Superior temporal gyrus (tissue), 1 donor: ENCODE measurements around the gene SLC44A2.
"Not testable (repeated sequence)": the region's sequence is repeated elsewhere in the genome, so short reads cannot be mapped to it uniquely, and the experiment has no call there.

Experiments
- DNase-seq: peaks from one replicate; pipeline ENCODE4 v3.0.0-alpha.2; 2016; ENCODE audit errors: extremely low spot score

SLC44A2 gene

DNA sequence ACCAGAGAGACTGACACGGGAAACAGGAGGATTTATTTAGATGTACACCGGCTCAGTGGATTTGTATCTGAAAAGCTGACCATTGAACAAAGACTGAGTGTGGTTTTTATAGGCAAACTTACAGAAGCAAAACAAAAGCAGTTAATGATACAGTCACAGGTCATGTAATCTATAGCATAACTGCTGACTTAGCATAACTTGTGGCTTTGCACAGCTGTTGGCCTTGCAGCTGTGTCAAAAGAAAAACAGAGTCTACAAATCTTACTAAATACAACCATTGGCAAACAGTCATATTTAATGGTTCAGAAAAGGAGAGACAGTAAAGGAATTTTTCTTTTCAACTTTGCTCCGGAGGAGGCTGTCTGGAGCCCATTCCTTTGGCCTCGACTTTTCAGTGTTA lies 26.5 kb downstream of the SLC44A2 start:
- no peak for DNase-seq

DNA sequence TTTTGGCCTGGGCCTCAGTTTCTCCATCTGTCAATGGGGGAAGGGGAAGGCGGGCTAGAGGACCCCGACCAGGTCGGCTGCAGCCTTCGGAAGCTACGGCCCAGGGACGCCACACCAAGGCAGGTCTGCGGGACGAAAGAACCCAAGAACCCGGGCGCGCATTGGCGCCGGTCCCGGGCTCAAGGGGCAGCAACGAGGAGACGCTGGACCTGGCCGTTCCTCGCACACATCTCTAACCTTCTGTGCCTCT lies 28.1 kb downstream of the SLC44A2 start:
- no peak for DNase-seq

DNA sequence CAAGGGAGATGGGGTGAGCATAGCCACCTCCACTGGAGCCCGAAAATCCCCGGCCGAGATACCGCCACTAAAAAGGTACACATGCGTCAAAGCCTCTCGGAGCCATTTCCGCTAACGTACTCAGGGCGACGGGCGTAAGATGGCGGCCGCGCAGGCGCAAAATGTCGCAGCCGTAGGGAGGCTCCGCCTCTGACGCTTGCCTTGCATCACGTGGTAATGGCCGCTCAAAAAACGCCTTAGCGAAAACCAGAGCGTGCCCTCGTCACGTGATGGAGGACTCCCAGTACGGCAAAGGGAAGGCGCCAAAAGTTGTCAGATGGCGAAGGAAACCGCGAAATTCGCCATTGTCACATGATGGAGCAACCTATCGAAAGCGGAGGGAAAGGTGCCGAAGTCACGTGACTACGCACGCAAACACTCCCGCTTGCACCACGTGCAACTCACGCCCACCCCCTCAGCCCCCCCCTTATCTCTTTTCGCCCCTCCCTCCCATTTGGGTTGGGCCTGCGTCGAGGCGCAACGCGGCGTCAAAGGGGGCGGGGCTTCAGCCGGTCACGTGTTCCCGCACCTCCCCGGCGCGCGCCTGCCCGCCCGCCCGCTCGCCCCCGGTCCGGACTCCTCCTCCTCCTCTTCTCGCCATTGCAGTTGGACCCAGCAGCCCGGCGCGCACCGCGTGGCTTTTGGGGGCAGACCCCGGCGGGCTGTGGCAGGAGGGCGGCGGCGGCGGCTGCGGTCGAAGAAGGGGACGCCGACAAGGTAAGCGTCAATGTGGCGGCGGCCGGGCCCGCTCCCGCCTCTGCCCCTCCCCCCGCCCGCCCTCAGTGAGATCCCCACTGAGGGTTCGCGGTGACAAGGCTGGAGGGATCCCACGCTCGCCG lies 28.6 kb downstream of the SLC44A2 start, which contains the start of gene ILF3:
Gene ILF3, plus strand, starts transcription at position 615 of the 878 bp plus-strand sequence. CDS start 16,260 bp downstream, outside the sequence.
- DNase-seq, result peak; percentile 100

DNA sequence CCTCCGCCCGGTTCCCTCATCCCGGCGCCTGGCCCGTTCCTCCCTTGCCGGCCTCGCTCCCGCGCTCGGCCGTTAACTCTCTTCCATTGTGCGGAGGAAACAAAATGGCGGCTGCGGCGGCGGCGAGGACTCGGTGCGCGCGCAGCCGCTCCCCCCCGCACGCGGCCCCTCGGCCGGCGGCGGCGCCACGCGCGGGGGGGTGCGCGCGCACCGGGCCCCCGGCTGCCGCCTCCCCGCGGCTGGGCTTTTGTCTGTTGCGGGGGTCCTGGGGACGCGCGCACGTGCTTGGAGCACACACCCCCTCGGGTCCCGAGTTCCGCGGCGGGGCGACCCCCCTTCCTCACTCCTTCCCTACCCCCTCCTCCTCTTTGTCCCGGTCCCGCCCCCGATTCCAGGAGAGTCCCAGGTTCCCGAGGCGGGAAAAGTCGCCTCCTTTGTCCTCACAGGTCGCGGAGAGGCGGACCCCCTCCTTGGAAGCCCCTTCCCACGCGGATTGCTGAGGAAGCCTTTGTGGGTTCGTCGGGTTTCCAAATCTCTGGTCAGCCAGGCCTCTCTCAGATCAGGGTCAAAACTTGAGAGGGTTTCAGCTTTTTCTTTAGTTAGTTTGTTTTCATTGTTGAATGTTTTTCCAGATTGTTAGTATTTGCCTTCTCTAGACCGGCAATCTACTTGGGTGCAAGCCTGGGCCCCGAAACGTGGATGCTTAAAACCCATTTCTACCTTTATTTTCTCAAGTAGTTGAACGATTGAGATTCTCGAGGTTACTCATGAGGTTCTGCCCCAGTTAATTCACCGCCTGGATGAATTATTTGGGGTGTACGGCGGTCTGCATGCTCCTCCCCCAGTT lies 29.5 kb downstream of the SLC44A2 start:
- DNase-seq, result no peak

DNA sequence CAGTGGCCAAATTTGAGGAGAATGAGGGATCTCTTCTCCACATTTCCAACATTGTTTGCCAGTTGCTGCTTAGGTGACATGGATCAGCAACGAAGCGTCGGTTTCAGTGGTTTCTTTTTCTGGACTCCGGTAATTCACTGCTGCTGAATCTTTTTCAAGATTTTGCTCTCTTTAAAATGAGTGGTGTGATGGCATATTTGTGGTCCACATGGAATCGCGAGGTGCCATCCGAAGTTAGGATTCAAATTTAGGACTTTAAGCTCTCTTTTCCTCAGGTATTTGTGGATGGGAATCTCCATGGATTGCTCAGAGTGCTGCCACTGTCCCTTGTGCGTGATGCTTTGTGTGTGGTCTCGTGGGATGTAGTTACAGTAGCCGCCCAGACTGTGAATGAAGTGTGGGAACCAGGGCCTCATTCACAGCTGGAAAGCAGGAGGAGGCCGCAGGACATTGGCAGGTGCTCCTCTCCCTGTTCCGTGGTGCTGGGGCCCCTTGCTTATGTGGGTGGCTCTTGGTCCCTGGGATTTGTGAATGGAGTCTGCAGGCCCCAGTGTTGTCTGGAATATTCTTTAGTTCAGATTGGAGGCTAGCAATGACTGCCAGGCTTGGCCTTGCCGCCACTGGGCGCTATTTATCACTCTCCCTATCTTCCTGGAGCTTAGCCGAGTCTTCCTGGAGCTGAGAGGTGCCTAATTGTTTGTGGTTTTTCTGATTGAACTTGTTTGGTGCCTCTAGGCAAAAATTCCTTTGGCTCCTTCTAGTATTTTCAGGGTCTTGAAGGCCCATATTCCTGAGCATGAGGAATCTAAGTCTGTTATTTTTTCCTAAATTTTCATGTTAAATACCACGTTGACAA lies 30.3 kb downstream of the SLC44A2 start:
- DNase-seq, result peak; percentile 16

DNA sequence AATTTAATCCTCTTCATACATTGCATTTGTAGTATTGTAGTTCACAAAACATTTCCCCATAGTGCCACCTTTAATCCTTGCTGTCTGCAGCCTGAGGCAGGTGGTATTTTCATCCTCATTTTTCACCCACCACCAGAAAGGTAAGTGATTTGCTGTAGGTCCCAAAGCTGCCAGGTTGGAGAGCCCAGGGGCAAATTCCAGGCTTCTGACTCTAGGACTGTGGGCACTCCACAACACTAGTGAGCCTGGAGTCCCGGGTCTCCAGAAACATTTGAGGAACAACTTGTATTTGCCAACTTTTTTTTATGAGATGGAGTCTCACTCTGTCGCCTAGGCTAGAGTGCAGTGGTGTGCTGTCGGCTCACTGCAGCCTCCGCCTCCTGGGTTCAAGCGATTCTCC lies 35.0 kb downstream of the SLC44A2 start:
- no peak for DNase-seq

DNA sequence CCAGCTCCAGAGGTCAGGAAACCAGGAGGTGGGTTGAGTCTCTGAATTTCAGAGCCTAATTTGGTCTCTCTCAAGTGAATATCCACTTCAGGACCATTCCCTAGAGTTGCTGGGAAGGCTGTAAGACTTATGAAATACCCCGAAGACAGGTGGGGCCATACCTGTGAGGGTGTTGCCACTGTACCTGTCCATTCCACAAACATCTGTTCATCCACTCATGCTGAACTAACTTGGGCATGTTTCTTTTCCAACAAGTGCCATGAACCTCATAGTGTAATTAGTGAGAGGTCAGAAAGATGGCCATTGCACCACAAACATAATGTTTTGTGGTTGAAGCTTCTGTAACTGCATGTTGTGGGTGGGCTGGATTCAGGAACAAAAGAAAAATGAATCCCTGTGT lies 36.6 kb downstream of the SLC44A2 start:
- DNase-seq, result no peak

DNA sequence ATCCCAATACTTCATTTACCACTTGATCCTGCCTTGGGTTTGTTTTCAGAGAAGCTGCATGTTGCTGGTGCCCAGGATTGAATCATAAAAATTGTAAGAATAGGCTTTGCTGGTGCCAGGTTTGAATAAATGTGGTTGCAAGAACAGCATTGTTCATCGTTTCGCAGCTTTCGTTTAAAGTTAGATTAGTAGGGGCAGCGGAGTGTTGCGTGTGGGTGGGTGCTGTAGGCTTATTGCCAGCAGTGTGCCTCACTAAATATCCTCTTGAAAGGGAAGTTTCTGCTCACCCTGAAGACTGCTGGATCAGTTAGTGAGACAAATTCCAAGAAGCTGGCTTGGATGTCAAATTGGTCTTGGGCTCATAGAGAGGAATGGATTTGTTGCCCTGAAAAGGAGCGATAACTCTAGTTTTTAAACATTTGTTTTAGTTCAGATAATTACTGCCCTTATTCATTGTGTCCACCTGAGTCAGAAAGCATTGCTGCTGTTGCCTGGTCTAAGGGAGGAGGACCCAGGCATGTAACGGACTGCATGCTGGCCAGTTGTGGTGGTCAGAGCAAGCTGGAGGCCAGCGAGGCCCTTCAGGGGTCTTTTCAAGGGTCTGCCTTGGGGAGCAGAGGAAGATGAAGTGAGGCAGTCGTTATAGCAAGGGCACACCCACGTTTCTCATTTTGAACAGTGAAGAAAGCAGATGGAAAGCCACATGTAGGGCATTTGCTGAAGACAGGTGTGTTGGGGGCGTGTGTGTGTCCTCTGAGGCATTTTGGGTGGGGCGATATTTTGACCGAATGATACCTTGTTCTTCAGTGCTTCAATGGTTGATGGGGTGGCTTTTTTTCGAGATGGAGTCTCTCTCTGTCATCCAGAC lies 37.3 kb downstream of the SLC44A2 start:
- peak; percentile 30 for DNase-seq

DNA sequence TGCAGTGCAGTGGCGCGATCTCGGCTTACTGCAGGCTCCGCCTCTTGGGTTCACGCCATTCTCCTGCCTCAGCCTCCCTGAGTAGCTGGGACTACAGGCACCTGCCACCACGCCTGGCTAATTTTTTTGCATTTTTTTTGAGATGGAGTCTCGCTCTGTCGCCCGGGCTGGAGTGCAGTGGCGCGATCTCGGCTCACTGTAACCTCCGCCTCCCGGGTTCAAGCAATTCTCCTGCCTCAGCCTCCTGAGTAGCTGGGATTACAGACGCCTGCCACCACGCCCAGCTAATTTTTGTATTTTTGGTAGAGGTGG lies 37.9 kb downstream of the SLC44A2 start:
- not testable (repeated sequence) for DNase-seq

DNA sequence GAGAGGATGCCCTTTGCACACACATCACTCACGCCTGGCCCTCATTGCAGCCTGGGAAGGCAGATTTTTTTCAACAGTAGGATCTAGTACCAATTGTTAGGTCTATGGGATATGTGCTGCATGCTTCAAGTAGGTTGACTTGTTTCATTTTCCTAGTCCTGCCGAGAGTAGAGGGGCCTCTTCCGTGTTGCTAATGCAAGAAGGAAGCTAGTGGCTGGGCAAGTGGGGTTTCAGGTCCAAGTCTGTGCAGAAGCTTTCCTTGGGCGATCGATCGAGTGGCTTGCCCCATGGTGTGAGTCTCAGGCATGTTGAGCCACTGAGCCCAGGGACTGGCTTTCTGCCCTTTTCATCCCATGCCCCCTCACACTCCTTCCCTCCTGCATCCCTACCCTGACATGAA lies 42.5 kb downstream of the SLC44A2 start:
- DNase-seq, result no peak

DNA sequence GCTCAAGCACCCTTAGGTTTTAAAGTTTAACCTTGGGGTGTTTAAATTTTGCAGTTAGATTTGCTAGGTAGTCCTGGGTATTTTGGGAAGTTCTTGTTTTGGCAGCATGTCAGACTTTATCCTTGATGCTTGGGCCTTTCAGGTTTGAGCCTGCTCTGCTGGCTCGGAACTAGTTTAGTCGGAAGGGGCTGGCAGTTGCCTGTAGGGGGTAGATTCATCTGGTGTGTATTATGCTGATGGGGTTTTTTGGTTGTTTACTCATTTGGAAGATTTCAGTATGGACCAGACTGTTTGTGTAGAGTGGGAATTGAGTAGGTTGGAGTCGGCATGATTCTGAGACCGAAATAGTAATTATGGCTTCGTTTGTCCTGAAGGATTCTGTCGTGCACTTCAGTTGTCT lies 43.9 kb downstream of the SLC44A2 start:
- no peak for DNase-seq

DNA sequence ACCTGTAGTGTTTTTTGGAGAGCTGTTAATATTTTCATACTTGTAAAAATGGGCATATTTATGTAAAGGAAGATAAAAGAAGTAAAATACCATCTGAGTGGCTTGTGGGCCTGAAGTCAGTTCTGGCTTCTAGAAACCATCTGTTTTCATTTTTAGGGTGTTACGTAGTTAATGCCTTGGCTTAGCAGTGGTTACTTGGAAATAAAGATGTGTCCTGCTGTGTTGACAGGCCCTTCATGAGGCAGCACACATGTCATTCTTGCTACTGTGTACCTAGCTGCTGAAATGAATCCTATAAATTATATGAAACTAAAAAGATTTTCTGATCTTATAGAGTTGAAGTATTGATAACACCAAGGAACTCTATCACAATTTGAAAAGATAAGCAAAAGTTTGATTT lies 44.8 kb downstream of the SLC44A2 start:
- no peak for DNase-seq

DNA sequence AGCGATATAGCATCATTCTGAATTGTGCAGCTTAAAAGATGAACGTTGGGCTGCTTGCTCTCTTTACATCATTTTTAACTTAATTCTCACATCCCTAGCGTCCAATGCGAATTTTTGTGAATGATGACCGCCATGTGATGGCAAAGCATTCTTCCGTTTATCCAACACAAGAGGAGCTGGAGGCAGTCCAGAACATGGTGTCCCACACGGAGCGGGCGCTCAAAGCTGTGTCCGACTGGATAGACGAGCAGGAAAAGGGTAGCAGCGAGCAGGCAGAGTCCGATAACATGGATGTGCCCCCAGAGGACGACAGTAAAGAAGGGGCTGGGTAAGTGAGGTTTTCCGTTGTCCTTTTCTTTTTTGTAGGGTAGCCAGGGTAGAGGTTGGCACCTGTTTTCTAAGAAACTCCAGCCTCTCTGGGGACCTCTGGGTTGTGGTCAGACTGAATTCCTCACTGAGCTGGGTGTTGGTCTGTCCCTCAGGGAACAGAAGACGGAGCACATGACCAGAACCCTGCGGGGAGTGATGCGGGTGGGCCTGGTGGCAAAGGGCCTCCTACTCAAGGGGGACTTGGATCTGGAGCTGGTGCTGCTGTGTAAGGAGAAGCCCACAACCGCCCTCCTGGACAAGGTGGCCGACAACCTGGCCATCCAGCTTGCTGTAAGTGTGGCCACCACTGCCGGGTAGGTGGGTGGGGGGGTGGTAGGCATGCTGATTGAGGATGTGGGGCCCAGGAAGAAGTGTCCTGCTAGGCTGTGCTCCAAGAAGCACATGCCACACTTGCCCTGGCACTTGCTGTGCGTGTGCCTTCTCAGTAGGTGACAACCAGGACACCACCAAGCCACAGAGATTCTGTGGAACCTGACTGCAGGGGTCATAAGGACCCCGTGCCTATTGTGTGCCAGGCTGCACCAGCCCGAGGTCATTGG lies 45.8 kb downstream of the SLC44A2 start:
- no peak for DNase-seq

DNA sequence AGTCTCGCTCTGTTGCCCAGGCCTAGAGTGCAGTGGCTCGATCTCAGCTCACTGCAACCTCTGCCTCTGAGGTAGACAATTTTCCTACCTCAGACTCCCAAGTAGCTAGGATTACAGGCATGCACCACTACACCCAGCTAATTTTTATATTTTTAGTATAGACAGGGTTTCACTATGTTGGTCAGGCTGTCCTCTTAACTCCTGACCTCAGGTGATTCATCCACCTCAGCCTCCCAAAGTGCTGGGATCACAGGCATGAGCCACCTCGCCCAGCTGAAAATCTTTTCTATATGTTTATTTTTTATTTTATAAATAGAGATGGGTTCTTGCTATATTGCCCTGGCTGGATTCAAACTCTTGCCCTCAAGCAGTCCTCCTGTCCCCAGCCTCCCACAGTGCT lies 46.6 kb downstream of the SLC44A2 start:
- not testable (repeated sequence) for DNase-seq

DNA sequence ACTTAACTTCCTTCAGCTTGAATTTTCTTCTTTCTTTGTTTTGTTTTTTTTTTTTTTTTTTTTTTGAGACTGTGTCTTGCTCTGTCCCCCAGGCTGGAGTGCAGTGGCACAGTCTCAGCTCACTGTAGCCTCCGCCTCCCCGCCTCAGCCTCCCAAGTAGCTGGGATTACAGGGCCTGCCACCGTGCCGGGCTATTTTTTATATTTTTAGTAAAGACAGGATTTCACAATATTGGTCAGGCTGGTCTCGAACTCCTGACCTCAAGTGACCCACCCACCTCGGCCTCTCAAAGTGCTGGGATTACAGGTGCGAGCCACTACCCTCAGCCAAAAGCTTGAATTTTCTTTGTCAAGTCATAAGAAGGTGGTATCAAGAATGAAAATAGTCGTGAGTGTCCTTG lies 49.9 kb downstream of the SLC44A2 start:
- not testable (repeated sequence) for DNase-seq

DNA sequence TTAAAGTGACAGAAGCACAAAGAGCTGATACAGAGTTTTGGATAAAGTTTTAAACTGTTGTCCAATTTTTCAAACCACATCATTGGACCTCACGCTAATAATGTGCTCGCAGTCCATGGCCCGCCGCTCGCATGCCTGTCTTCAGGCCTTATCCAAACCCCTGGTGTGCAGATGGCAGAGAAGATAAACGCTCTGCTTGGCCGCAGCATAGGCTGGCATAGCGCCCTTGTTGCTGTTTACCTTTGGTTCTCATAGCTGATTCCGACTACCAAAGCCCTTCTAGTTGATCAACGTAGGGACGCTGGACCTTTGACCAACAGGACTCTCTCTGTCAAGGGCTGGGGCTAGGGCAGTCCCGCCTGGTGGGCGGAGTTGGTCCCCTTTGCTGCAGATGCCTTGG lies 52.4 kb downstream of the SLC44A2 start:
- no peak for DNase-seq

DNA sequence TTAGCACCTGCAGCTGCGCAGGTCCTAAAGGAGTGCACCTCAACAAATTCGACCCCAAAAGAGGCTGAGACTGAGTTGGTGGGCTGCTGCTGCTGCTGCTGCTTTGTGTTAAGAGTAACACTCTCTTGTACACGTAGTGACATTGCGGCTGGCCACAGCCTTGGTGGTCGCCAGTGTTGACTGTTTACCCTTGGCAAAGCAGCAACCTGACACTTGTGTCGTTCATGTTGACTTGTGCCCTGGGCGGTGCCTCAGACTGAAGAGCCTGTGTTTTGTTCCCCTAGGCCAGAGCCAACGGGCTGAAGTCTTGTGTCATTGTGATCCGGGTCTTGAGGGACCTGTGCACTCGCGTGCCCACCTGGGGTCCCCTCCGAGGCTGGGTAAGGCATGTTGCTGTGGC lies 53.5 kb downstream of the SLC44A2 start:
- no peak for DNase-seq

DNA sequence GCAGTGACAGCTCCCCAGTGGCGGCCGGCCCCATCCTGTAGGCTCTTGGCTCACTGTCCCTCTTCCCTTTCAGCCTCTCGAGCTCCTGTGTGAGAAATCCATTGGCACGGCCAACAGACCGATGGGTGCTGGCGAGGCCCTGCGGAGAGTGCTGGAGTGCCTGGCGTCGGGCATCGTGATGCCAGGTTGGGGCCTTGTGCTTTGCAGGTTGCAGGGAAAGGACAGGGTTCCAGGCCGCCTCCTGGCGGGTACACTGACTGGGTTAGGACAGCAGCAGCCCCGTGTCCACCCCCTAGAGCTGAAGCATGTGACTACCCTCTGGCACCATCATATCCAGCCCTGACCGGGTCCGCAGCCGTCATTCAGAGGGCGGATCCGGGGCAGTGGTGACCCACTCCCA lies 54.4 kb downstream of the SLC44A2 start:
- DNase-seq, result no peak

DNA sequence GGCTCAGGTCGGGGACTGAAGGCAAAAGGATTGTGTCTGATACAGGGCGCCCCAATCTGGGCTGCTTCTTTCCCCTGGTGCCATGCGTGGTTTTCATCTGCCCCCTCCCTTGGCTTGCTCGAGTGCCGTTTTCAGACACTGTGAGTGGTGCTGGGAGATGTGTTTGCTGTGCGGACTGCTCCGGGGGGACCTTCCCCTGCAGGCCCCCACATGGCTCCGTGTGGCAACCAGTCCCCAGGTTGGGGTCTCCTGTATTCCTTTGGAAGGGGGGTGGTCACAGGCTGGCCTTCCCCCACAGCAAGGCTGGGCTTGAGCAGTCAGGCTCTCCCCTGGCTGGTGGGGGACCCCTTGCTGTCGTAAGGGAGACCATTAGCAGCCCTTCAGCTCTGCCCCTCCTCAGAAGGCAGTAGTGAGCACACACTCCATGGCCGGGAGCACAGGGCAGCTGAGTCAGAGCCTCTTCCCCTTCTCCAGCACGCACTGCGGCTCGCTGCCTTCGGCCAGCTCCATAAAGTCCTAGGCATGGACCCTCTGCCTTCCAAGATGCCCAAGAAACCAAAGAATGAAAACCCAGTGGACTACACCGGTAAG lies 55.3 kb downstream of the SLC44A2 start:
- no peak for DNase-seq

DNA sequence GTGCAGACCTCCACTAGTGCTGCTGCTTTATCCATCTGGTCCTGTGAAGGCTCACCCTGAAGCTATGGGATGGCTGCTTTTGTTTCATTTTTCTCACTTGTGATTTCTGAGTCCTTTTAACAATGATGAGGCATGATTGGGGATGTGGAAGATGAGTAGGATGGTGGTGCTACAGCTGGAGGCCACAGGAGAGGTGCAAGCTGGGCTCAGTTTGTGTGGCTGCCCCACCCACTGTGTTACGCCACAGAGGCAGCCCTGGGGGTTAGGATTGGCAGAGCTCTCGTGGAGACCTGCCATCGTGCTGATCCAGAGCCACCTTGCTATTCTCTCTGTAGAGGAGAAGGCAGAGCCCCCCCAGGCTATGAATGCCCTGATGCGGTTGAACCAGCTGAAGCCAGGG lies 56.3 kb downstream of the SLC44A2 start:
- no peak for DNase-seq
